PC-9 (cell line): Measurements from ENCODE around the gene PTGES. TPM values are rescaled to one million over a fixed set of nuclear protein-coding genes. Genes with fewer than 3 reads are reported as not detected.

Experiments used
- BruUV-seq: library from RNA; stranded (reverse); fragments of 400-500 nt; replicated peaks from 2 replicates; lab custom pipeline; 2021; lab: Mats Ljungman, UMichigan
- CTCF ChIA-PET: fragments of 300-600 bp; sonication (Branson Sonifier 250); formaldehyde crosslinking; loops from one replicate; lab custom pipeline; 2022; ENCODE audit warnings: antibody characterized with exemption; lab: Charles Lee
- POLR2A ChIA-PET: fragments of 300-600 bp; sonication (Branson Sonifier 250); formaldehyde crosslinking; loops from one replicate; lab custom pipeline; 2022; ENCODE audit warnings: antibody characterized with exemption; ENCODE audit not compliant: unreplicated experiment; lab: Charles Lee
- DNase-seq, 2 experiments: peaks; one replicate each; pipeline versions ENCODE4 v3.0.0 to v3.0.0-alpha.2; 2015 to 2022; ENCODE audit warnings: mixed read lengths in 1 of 2
- H2AFZ ChIP-seq: fragments of 200-600 bp; sonication (generic); 2 replicates; pipeline ENCODE4 v1.8.1; 2017; ENCODE audit warnings: antibody characterized with exemption
- H3F3A ChIP-seq: fragments of 200-600 bp; sonication (generic); 2 replicates; pipeline ENCODE4 v1.8.1; 2017; ENCODE audit warnings: antibody characterized with exemption, mild to moderate bottlenecking, low read depth; ENCODE audit not compliant: insufficient read depth
- H3K27ac ChIP-seq: fragments of 200-600 bp; sonication (generic); 2 replicates; pipeline ENCODE4 v1.6.1; 2016; ENCODE audit warnings: mixed run types
- H3K27me3 ChIP-seq: fragments of 200-600 bp; sonication (generic); 2 replicates; pipeline ENCODE4 v1.6.1; 2016; ENCODE audit warnings: low read depth, mixed run types; ENCODE audit not compliant: insufficient read depth
- H3K36me3 ChIP-seq: fragments of 200-600 bp; sonication (generic); 2 replicates; pipeline ENCODE4 v1.6.1; 2016; ENCODE audit warnings: low read depth, mixed run types
- H3K4me1 ChIP-seq: fragments of 200-600 bp; sonication (generic); replicated peaks from 2 replicates; pipeline ENCODE4 v1.6.1; 2016; ENCODE audit warnings: mixed run types; ENCODE audit not compliant: insufficient read depth
- H3K4me2 ChIP-seq: fragments of 200-600 bp; sonication (generic); 2 replicates; pipeline ENCODE4 v1.6.1; 2017; ENCODE audit warnings: mixed run types
- H3K4me3 ChIP-seq: fragments of 200-600 bp; sonication (generic); 2 replicates; pipeline ENCODE4 v1.6.1; 2016; ENCODE audit warnings: mixed run types
- H3K79me2 ChIP-seq: fragments of 200-600 bp; sonication (generic); 2 replicates; pipeline ENCODE4 v1.6.1; 2017; ENCODE audit warnings: low read depth, mixed run types
- H3K9me2 ChIP-seq: fragments of 200-600 bp; sonication (generic); 2 replicates; pipeline ENCODE4 v1.8.1; 2017; ENCODE audit warnings: mild to moderate bottlenecking; ENCODE audit not compliant: insufficient read depth
- H3K9me3 ChIP-seq: fragments of 200-600 bp; sonication (generic); 2 replicates; pipeline ENCODE4 v1.8.1; 2016; ENCODE audit warnings: low read depth; ENCODE audit not compliant: insufficient read depth
- H4K20me1 ChIP-seq: fragments of 200-600 bp; sonication (generic); 2 replicates; pipeline ENCODE4 v1.8.1; 2017; ENCODE audit not compliant: insufficient read depth
- CTCF ChIP-seq: fragments of 200-600 bp; sonication (generic); conservative IDR thresholded peaks from 2 replicates; pipeline ENCODE4 v1.6.1; 2017; ENCODE audit warnings: mixed run types, antibody characterized with exemption, mild to moderate bottlenecking, moderate library complexity
- EZH2 ChIP-seq: fragments of 200-600 bp; sonication (generic); IDR thresholded peaks from 2 replicates; pipeline ENCODE4 v1.8.0; 2017; ENCODE audit warnings: antibody characterized with exemption, low read depth
- intact Hi-C: fragments of 100-400 bp; cut with micrococcal nuclease; formaldehyde crosslinking; loops from one replicate; pipeline ENCODE4 v1.10.0; 2022; ENCODE audit not compliant: unreplicated experiment
- total RNA-seq: library from RNA; stranded (reverse); gene quantifications from 2 replicates; pipeline ENCODE4 v1.2.3, GENCODE V29; 2021

Gene PTGES
- total RNA-seq, 1 experiment from 2014 or later, result 119 TPM

GRCh38 chr9:129783516-129784361 is 30.9 kb upstream of the PTGES start:
- ChIA-PET POLR2A (no interaction called here), CTCF (interaction anchor here (0.6 to 0.9 kb wide), 6 partner anchors 24 to 336 kb away, joined by 3 to 17 read pairs (median 4); no protein-coding TSS in a partner anchor)
- no TSS peak for BruUV-seq
- Histone ChIP-seq H3K27me3 (peaks cover 6% of the 10 kb centered on the region; the same call in 1 of the 2 replicates), H4K20me1 (no peaks in the 10 kb centered on the region), H3K4me3 (no peak overlapping the region), H3K9me3 (no peaks in the 10 kb centered on the region), H3K36me3 (no peaks in the 10 kb centered on the region), H3K9me2 (no peaks in the 10 kb centered on the region), H3K4me1 (peaks cover 31% of the 10 kb centered on the region), H3K4me2 (no peak overlapping the region), H3K79me2 (no peaks in the 10 kb centered on the region), H2AFZ (no peak overlapping the region), H3F3A (peaks cover 7% of the 10 kb centered on the region), H3K27ac (no peak overlapping the region)
- TF ChIP-seq EZH2 (no peak), CTCF (peak; percentile 94)
- intact Hi-C loops, result loop anchor here (1.0 kb wide), 3 partner anchors 46 to 141 kb away; partner anchors contain the start of gene ASB6
- peak; percentile 54 to 68 for DNase-seq

- no peaks in the 10 kb centered on the region for H4K20me1 ChIP-seq
- H3K27me3 ChIP-seq, result no peaks in the 10 kb centered on the region
- no peak overlapping the region for H3K4me2 ChIP-seq
- no peaks in the 10 kb centered on the region for H3K9me2 ChIP-seq
- H3K27ac ChIP-seq, result no peak overlapping the region
- peaks cover 21% of the 10 kb centered on the region for H3F3A ChIP-seq
- TF ChIP-seq EZH2, result no peak
- TF ChIP-seq CTCF, result no peak
- no peak for DNase-seq
- CTCF ChIA-PET, result interaction anchor here (0.6 to 1.6 kb wide), 5 partner anchors 9 to 61 kb away, joined by 4 to 6 read pairs (median 5); no protein-coding TSS in a partner anchor
- H3K4me3 ChIP-seq, result no peak overlapping the region
- POLR2A ChIA-PET, result no interaction called here
- no peaks in the 10 kb centered on the region for H3K36me3 ChIP-seq
- no peaks in the 10 kb centered on the region for H3K79me2 ChIP-seq
- H2AFZ ChIP-seq, result no peak overlapping the region
- H3K9me3 ChIP-seq, result no peaks in the 10 kb centered on the region
- intact Hi-C loops, result no loop called here
- H3K4me1 ChIP-seq, result peaks cover 45% of the 10 kb centered on the region
- no TSS peak for BruUV-seq
Measured at GRCh38 chr9:129781981-129782380, 29.1 kb upstream of the PTGES start.

DNA sequence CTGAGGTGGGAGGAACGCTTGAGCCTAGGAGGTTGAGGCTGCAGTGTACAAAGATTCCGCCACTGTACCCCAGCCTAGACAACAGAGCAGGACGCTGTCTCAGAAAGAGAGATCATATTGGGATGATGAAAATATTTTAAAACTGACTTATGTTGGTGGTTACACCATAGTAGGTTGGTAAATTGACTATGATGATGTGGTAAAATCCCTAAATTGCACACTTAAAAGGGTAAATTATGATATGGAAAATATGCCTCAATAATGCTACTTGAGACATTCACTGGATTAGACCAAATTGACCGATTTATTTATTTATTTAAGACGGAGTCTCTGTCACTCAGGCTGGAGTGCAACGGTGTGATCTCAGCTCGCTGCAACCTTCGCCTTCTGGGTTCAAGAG is 28.3 kb upstream of the PTGES start:
- Histone ChIP-seq H3K79me2 (no peaks in the 10 kb centered on the region), H4K20me1 (no peaks in the 10 kb centered on the region), H3K4me3 (no peak overlapping the region), H3K27ac (no peak overlapping the region), H3K9me3 (no peaks in the 10 kb centered on the region), H3F3A (peaks cover 28% of the 10 kb centered on the region), H3K4me2 (no peak overlapping the region), H3K27me3 (no peaks in the 10 kb centered on the region), H3K9me2 (no peaks in the 10 kb centered on the region), H3K36me3 (no peaks in the 10 kb centered on the region), H3K4me1 (peaks cover 53% of the 10 kb centered on the region), H2AFZ (no peak overlapping the region)
- TF ChIP-seq EZH2, result no peak
- no TSS peak for BruUV-seq
- ChIA-PET POLR2A (interaction anchor here (0.6 kb wide), 1 partner anchor 29 kb away, joined by 4 read pairs; no protein-coding TSS in a partner anchor), CTCF (interaction anchor here (0.5 to 1.6 kb wide), 5 partner anchors 17 to 60 kb away, joined by 3 to 6 read pairs (median 4); no protein-coding TSS in a partner anchor)
- intact Hi-C loops, result no loop called here
- no peak for DNase-seq
